Stimulated activated CD8-positive, alpha-beta memory T cell treated with anti-CD3 and anti-CD28 coated beads, Interleukin-7, amount 100 ng/mL, for 1 hour (primary cell): ENCODE data around the gene MRC2.
A peak's percentile ranks its signal among the peaks of the same experiment; 100 is the strongest.

Experiments
- DNase-seq, 2 donors: peaks; one replicate each; pipeline ENCODE4 v3.0.0-alpha.2; 2020; ENCODE audit warnings: low read depth in 2 of 2

Gene MRC2

DNA sequence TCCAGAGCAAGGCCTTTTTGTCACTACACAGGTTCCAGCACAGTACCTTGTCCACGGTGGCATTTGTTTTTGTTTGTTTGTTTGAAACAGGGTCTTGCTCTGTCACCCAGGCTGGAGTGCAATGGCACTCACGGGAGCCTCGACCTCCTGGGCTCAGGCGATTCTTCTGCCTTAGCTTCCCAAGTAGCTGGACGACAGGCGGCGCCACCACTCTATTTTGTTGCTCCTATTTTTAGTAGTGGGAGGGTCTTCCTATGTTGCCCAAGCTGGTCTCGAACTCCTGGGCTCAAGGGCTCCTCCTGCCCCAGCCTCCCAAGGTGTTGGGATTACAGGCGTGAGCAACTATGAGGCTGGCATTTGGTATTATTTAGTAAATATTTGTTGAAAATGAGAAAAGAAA lies 10.3 kb downstream of the MRC2 start:
- DNase-seq: no peak

- DNase-seq: no peak
Observed at GRCh38 chr17:62641153-62641552, 13.7 kb downstream of the MRC2 start.

DNA sequence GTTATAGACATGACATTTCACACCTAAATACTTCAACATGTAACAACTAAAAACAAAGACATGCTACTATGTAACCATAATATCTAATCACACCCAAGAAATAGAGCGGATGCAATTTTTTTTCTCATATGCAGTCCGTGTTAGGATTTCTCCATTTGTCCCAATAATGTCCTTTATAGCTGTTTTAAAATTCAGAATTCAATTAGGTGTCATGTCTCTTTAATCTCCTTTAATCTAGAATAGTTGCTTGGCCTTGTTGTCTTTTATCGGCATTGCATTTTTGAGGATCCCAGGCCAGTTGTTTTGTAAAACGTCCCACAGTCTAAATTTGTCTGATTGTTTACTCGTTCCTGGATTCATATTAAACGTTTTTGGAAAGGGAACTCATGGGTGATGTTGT lies 14.5 kb downstream of the MRC2 start:
- no peak for DNase-seq

DNA sequence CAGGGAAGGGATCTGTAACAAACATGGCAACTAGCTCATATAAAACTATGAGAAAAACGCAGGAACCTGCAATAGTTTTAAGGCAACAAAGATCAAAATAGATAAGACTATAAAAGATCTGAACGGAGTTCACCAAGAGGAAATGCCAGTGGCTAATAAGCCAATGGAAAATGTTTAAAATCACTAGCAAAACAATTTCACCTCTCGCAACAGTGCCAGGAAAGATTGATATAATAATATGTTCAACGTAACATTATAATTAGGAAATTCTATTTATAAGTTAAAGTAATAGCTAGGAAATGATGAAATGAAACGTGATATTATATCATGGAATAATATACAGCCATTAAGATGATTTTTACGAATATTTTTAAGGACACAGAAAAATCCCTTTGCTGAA lies 16.0 kb downstream of the MRC2 start:
- DNase-seq: no peak

- no peak for DNase-seq
Observed at GRCh38 chr17:62644487-62645173, 17.2 kb downstream of the MRC2 start.

GRCh38 chr17:62648251-62648955 lies 20.9 kb downstream of the MRC2 start:
- no peak for DNase-seq

GRCh38 chr17:62648956-62649294 lies 21.5 kb downstream of the MRC2 start:
- DNase-seq: no peak

- DNase-seq: no peak
Observed at GRCh38 chr17:62649570-62649969, 22.1 kb downstream of the MRC2 start.

DNA sequence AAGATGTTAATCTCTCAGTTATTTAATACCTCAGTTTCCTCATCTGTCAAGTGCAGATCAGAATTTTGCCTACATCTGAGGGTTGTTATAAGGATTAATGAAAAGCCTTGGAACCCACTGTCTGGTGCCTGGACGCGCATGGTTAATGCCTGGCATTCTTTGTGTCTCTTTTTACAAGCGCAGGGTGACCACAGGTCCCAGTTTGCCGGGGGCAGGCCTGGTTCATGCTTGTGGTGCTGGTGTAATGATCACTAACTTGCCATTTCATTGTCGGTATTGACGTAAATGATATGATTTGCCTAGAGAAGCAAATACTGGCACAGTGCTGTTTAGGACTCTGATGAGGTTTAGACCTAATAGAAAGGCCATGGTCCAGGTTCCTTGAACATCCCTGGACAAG lies 23.1 kb downstream of the MRC2 start:
- DNase-seq: no peak

GRCh38 chr17:62652251-62653001 lies 25.0 kb downstream of the MRC2 start:
- DNase-seq: peak in 1 of 2 donors; percentile 7

- peak; percentile 19 to 30 for DNase-seq
Observed at GRCh38 chr17:62653002-62653825, 25.7 kb downstream of the MRC2 start.

DNA sequence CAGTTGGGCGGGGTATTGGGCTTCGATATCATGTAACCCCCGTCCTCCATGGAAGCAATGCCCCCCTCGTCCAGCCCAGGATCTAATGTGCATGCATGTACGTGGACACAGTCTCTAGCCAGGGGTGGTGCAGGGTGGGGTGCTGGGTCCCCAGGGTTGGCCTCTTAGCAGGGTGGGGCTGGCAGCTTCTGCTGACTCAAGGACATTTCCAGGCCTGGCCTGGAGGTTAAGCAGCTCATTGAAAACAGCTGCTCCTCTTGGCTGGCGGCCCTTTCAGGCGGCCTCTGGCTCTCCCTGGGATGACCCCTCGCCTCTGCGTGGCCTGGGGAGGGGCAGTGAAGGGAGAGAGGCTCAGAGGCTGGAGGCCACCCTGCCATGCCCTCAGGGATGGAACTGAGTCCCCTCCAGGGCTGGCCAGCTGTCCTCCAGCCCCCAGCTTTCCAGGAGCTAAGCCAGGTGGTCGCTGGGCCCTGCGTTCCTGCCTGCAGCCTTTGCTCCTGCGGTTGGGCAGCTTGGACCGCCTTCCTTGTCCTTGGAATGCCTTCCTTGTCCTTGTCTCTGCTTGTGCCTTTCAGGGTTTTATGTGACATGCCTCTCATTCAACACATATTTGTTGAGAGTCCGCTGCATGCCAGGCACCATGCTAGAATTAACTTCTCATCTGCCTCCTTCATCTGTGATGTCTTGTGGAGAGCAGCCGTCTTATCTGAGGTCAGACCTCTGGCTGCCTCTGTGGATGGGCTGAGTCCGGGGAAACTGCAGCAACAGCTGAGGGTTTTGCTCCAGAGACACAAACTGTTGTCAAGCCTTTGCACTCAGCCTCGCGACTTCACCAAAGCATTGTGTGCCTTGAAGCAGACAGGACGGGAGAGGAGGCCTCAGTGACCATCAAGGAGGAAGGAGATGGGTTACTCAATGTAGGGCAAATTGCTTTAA lies 26.6 kb downstream of the MRC2 start:
- DNase-seq: no peak

- DNase-seq: no peak
Observed at GRCh38 chr17:62655656-62656055, 28.2 kb downstream of the MRC2 start.

DNA sequence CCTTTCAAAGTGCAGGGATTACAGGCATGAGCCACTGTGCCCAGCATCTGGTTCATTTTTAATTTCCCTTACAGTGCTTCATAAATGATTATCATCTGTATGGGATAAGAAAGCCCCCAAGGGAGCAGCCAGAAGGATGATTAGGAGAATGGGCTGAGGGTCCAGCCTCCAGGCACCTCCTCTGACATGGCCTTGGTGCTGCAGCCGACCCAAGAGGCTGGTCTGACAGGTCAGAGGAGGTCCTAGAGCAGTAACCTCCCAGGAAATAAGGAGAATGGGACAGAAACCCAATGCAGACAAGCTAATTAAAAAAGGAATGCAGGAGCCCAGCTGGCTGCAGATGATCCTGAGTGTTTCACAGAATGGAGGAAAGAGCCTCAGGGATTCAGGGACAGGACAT lies 29.0 kb downstream of the MRC2 start:
- DNase-seq: no peak

- DNase-seq: no peak
Observed at GRCh38 chr17:62657145-62657665, 29.7 kb downstream of the MRC2 start.

DNA sequence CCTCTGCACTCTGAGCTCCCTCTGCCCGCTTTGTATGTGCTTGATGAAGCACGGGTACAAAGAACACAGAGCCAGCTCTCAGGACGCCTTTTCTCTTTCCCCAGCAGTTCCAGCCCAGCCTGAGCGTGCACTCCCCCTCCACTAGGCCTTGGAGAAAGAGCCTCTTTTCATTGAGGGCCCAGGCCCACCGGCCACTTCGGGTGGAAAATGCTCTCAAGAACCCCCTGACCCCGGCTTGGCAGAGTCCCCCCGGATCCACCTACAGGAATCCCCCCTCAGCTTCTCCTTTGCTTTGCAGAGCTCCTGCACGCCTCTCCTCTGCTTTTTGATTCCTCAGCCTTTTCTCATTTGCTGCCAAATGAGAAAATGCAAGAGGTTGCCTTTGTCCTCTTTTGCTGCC lies 30.2 kb downstream of the MRC2 start:
- no peak for DNase-seq

DNA sequence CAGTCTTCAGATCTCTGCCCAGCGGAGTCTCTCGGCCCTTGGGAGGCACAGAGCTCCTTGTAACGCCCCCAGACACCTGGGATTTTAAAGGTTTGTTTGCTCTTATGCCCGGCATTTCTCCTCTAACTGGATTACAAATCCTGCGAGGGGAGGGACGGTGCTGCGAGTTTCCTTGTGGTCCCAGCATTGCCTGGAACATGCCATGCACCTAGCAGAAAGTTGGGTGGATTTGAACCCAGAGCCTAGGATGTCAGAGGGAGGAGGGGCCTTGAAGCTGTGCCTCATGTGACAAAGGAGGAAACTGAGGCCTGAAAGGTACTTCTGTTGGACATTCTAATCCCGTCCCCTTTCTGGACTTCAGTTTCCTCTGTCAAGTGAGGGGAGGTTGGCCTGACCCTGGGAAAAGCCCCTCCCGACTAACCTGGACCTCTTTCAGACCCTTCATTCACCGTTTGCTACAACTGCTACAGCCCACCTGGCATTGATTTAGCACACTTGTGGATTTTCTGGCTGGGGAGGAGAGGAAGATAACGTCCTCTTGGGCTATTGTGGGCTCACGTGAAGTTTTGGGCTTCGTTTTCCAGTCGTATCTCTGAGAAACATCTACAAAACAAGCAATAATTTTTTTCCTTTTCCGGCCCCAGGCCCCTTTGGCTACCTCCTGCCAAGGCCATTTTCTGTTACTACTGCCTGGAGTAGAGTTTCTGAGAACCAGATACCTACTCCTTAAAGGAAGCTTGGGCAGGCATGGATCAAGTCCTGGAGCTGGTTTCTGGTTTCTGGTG lies 30.9 kb downstream of the MRC2 start:
- no peak for DNase-seq

DNA sequence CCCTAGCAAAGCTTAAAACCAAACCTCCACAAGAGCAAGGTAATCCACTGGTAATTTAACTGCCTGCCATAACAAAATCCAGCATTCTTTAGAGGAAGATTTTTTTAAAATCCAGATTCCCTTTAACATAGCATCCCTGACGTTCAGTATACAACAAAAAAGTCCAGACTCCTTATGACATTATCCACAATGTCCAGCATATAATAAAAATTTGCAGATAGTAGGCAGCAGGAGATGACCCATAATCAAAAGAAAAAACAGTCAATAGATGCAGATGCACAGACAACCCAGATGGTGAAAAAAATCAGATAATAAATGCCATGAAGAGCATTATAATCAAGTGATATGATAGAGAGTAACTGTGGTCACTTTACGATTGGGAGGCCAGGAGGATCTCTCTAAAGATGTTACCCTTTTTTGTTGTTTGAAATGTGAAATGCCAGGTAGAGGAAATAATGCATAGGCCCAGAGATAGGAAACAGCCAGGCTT lies 33.2 kb downstream of the MRC2 start:
- no peak for DNase-seq

DNA sequence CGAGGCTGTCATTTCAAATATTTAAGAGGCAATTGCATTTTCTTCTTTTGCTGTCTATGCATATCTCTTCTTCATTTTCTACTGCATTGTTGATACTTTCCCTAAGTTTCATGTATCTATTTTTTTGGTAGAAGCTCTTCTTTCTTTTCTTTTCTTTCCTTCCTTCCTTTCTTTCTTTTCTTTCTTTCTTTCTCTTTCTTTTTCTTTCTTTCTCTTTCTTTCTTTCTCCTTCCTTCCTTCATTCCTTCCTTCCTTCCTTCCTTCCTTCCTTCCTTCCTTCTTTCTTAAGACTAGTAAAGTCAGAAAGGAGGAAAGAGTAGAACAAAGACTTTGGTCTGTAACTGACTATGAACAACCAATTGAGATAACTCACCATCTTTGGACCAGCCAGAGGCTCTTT lies 33.9 kb downstream of the MRC2 start:
- DNase-seq: no peak

DNA sequence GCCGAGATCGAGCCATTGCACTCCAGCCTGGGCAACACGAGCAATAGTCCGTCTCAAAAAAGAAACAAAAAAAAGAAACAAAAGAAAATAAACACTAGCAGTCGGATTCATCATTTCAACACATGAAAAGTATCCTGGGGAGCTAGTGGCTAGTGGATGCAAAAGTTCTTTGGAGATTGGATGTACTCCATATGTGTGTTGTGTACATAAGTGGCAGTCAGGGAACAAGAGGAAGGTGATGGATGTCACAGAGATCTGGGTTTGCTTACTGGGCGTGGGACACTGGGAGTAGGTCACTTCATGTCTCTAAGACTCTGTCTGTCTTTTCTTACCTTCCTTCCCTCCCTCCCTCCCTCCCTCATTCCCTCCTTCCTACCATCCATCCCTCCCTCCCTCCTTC lies 35.4 kb downstream of the MRC2 start:
- no peak for DNase-seq
